Retinal pigment epithelial cell (primary cell): Measurements from ENCODE around the gene SETX.

Experiments used
- DNase-seq: peaks from one replicate; pipeline ENCODE4 v3.0.0-alpha.2; 2010; ENCODE audit warnings: low read depth
- H3K4me3 ChIP-seq: 2 replicates; pipeline ENCODE4 v1.5.1; 2011; ENCODE audit warnings: mild to moderate bottlenecking, low read length, control low read depth, moderate library complexity
- TF ChIP-seq, protein P1 (sequence below): conservative IDR thresholded peaks from 2 replicates; pipeline ENCODE4 v1.5.1; 2011; ENCODE audit warnings: low read depth, low read length, control low read depth, inconsistent platforms

Gene SETX

DNA sequence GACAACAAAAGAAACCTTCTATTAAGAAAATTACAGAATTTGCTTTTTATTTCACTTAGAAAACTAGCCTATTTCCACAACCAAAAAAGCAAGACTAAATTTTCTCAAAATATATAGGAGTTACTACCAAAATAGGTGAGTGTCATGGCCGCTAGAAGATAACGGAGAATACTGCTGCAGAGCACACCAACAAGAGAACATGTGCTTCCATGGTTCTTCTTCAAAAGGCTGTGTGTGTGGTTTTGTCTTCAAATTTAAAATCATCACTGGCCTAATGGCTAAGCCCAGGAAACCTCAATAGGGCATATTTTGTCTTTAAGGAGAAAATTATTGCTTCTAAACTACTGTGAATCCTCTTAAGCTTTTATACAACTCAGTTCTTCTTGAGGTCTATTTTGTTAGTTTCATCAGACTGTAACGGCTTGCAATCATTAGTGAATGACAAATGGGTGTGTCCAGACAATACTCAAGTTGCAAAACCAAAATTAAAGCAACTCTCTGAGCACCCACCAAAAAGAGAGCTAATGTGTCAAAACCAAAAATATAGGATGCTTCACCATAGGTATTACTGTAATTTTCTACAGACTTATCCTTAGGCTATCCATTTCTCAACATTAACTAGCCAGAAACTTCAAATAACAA is 3.3 kb downstream of the SETX start:
- TF ChIP-seq, protein P1, sequence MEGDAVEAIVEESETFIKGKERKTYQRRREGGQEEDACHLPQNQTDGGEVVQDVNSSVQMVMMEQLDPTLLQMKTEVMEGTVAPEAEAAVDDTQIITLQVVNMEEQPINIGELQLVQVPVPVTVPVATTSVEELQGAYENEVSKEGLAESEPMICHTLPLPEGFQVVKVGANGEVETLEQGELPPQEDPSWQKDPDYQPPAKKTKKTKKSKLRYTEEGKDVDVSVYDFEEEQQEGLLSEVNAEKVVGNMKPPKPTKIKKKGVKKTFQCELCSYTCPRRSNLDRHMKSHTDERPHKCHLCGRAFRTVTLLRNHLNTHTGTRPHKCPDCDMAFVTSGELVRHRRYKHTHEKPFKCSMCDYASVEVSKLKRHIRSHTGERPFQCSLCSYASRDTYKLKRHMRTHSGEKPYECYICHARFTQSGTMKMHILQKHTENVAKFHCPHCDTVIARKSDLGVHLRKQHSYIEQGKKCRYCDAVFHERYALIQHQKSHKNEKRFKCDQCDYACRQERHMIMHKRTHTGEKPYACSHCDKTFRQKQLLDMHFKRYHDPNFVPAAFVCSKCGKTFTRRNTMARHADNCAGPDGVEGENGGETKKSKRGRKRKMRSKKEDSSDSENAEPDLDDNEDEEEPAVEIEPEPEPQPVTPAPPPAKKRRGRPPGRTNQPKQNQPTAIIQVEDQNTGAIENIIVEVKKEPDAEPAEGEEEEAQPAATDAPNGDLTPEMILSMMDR = no peak
- no peak overlapping the region for H3K4me3 ChIP-seq
- DNase-seq = no peak

DNA sequence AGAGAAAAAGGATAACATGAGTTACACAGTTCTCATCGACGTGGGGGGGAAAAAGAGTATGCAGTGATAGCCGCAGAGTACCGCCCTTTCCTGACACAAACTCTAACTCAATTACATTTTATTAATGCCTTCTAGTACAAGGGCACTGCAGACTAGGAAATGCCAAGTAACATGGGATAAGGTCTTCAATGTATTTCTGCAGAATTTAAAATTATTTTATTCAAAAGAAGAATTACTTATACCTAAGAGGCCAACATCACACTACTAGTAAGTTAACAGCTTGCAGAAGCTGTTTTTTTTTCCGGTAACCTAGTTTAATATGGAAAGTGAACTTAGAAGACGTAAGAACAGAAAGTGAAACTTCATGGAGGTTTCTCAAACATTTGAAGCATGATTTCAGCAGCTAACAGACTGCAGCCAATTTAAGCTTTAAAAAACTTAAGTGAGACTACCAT is 3.9 kb downstream of the SETX start:
- no peak overlapping the region for H3K4me3 ChIP-seq
- no peak for DNase-seq
- TF ChIP-seq, protein P1 = no peak

DNA sequence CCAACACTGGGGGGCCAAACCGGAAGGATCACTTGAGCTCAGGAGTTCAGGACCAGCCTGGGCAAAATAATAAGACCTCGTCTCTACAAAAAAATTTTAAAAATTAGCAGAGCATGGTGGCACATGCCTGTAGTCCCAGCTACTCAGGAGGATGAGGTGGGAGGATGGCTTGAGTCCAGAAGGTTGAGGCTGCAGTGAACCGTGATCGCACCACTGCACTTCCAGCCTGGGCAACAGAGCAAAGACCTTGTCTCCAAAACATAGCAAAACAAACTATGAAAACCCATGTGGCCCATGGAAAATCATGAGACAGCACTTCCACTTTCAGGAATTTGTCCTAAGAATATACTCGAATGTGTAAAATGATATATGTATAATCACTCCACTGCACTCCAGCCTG is 6.1 kb downstream of the SETX start:
- no peak overlapping the region for H3K4me3 ChIP-seq
- TF ChIP-seq, protein P1 = no peak
- DNase-seq = no peak

DNA sequence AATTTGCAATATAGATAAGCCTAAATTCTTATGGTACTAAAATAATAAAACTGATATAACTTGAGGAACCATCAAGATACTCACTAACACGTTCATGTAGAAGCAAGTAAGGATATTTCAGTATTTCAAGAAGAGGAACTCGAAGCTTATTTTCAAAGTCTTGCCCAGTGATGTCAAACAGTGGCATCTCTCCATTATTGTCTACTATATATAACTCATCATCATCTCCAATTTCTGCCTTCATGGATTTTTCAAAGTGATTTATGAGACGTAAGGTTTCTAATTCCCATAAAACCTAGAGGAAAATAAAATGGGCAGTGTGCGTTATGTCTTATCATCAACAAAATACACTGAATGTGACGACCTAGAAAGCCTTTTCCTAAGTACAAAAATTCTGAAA is 8.6 kb downstream of the SETX start:
- TF ChIP-seq, protein P1 = no peak
- no peak overlapping the region for H3K4me3 ChIP-seq
- DNase-seq = no peak

DNA sequence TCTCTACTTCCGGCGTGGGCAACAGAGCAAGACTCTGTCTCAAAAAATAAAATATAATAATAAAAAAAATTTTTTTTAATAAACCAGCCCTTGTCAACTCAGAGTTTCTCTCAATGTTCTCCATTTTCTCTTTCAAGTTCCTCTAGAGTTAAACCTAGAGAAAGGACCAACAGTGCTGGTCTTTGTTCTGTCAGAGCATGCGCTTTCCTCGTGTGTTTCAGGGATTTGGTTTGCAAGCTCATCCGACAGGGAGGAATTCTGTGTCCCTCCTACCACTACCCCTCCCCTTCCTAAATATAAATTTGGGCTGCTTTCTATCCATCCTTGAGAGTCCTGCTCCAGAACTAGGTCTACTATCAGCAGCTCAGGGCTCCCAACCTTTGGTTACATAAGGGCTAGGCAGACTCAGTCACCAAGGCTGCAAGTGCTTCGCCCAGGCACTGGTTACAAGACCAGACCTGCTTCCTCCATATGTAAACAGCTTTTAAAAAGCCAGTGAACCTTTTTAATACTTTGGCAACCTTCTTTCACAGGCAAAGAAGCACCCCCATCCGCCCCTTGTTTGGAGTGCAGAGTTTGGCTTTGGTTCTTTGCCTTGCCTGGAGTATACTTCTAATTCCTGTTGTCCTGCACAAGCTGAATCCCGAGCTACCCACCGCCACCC is 13.5 kb downstream of the SETX start:
- TF ChIP-seq, protein P1 = no peak
- no peak for DNase-seq
- H3K4me3 ChIP-seq = no peak overlapping the region

DNA sequence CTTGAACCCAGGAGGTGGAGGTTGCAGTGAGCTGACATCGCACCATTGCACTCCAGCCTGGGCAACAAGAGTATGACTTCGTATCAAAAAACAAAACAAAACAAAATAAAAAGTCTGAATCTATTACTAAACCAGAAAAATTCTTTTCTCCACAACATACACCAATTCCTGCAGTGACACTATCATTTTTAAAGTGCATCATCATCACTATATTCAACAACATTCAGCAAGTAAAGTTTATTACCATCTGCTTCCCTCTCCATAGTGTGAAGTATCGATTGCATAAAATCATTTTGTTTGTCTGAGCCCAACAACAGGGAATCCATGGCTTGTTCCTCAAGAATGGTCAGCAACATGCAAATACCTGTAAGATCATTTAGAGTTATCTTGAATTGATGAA is 20.4 kb downstream of the SETX start:
- TF ChIP-seq, protein P1 = no peak
- no peak for DNase-seq
- no peak overlapping the region for H3K4me3 ChIP-seq

DNA sequence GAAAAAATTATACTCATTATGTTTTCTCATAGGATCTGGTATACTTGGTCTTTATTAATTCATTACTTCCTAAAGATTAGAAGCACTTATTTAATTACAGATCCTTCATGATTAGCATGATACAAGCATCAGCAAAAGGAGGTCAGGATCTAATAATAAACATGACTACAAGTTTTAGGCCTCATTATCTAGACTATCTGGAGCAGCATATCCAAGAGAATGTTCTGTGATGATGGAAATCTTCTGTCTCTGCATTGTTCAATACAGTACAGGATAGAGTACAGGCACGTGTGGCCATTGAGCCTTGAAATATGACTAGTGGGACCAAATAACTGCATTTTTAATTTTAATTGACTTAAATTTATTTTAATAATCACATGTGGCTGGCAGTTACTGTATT is 21.2 kb downstream of the SETX start:
- TF ChIP-seq, protein P1 = no peak
- H3K4me3 ChIP-seq = no peak overlapping the region
- no peak for DNase-seq
